HCT116 (cell line): ENCODE measurements around the gene CIC. TPM values are rescaled to one million over a fixed set of nuclear protein-coding genes. Genes with fewer than 3 reads are reported as not detected.

ENCODE experiments used
- ATAC-seq: fragments of 200-7000 bp; cut with Tn5 transposase; 2 replicates; pipeline ENCODE4 v1.9.1; 2020; ENCODE audit warnings: mild to moderate bottlenecking, moderate library complexity
- BruUV-seq: library from RNA; stranded (reverse); fragments of 400-500 nt; replicated peaks from 2 replicates; lab custom pipeline; 2021; lab: Mats Ljungman, UMichigan
- CTCF ChIA-PET: fragments of 300-600 bp; sonication (Branson Sonifier 250); formaldehyde crosslinking; loops from one replicate; lab custom pipeline; 2021; ENCODE audit warnings: antibody characterized with exemption; lab: Charles Lee
- POLR2A ChIA-PET: fragments of 300-600, 350-600 bp; sonication (Branson Sonifier 250); formaldehyde crosslinking; loops from one replicate; lab custom pipeline; 2021; ENCODE audit warnings: antibody characterized with exemption; lab: Charles Lee
- RAD21 ChIA-PET, 2 experiments: fragments of 300-600 bp; sonication (Branson Sonifier 250); formaldehyde crosslinking; loops; one replicate each; lab custom pipeline; 2023; ENCODE audit warnings: low total read pairs in 2 of 2; ENCODE audit not compliant: uncharacterized antibody in 2 of 2, unreplicated experiment in 2 of 2, low non-redundant PET in 1 of 2; lab: Charles Lee
- DNase-seq: peaks from one replicate; pipeline ENCODE4 v3.0.0-alpha.2; 2010; ENCODE audit warnings: low read depth, low spot score
- H2AFZ ChIP-seq: fragments of 200-600 bp; shearing (Covaris generic), sonication (generic); 2 replicates; pipeline ENCODE4 v1.6.1; 2017; ENCODE audit warnings: low read depth, mixed run types, mixed read lengths, antibody characterized with exemption, low read length; ENCODE audit not compliant: poor library complexity, severe bottlenecking
- H3K27ac ChIP-seq: 2 replicates; pipeline ENCODE4 v1.5.1; 2012; ENCODE audit warnings: low read depth, low read length
- H3K27me3 ChIP-seq: fragments of 200-600 bp; sonication (generic); 2 replicates; pipeline ENCODE4 v1.6.1; 2016; ENCODE audit warnings: mixed run types, low read length, mixed read lengths; ENCODE audit not compliant: insufficient read depth
- H3K36me3 ChIP-seq, 2 experiments: fragments of 200-500 bp in 1 of 2; fragments of 200-600 bp in 1 of 2; sonication (Bioruptor generic) in 1 of 2; sonication (generic) in 1 of 2; 2 replicates each; pipeline versions ENCODE4 v1.5.1 to v1.6.1; 2014 to 2016; ENCODE audit warnings: low read length in 2 of 2, inconsistent platforms in 1 of 2, mixed read lengths in 1 of 2, mixed run types in 1 of 2; ENCODE audit not compliant: insufficient read depth in 2 of 2, control insufficient read depth in 1 of 2
- H3K4me1 ChIP-seq, 2 experiments: fragments of 200-600 bp in 1 of 2; sonication (generic) in 1 of 2; 2 replicates each; pipeline versions ENCODE4 v1.5.1 to v1.6.1; 2012 to 2017; ENCODE audit warnings: low read length in 2 of 2, inconsistent platforms in 1 of 2, mild to moderate bottlenecking in 1 of 2, mixed read lengths in 1 of 2, mixed run types in 1 of 2, moderate library complexity in 1 of 2; ENCODE audit not compliant: insufficient read depth in 2 of 2, control insufficient read depth in 1 of 2
- H3K4me2 ChIP-seq: fragments of 200-600 bp; sonication (generic); 2 replicates; pipeline ENCODE4 v1.6.1; 2017; ENCODE audit warnings: mixed run types, low read length, mixed read lengths
- H3K4me3 ChIP-seq, 2 experiments: fragments of 200-600 bp in 1 of 2; sonication (generic) in 1 of 2; replicated peaks in 1 of 2; 2 replicates each; pipeline ENCODE4 v1.5.1; 2011 to 2016; ENCODE audit warnings: low read length in 2 of 2, control low read depth in 1 of 2, low read depth in 1 of 2, mild to moderate bottlenecking in 1 of 2, mixed read lengths in 1 of 2, mixed run types in 1 of 2
- H3K79me2 ChIP-seq: fragments of 200-600 bp; sonication (generic); 2 replicates; pipeline ENCODE4 v1.6.1; 2017; ENCODE audit warnings: mild to moderate bottlenecking, mixed run types, low read length, moderate library complexity, mixed read lengths; ENCODE audit not compliant: insufficient read depth
- H3K9ac ChIP-seq: fragments of 200-600 bp; sonication (generic); 2 replicates; pipeline ENCODE4 v1.6.1; 2016; ENCODE audit warnings: low read length, mixed read lengths
- H3K9me2 ChIP-seq: fragments of 200-600 bp; sonication (generic), shearing (Covaris generic); 2 replicates; pipeline ENCODE4 v1.6.1; 2017; ENCODE audit warnings: mixed run types, mild to moderate bottlenecking, moderate library complexity; ENCODE audit not compliant: insufficient read depth
- H3K9me3 ChIP-seq, 2 experiments: fragments of 200-500 bp in 1 of 2; fragments of 200-600 bp in 1 of 2; sonication (Bioruptor generic) in 1 of 2; sonication (generic) in 1 of 2; 2 replicates each; pipeline ENCODE4 v1.6.1; 2014 to 2017; ENCODE audit warnings: low read length in 2 of 2, mixed read lengths in 2 of 2, inconsistent platforms in 1 of 2, low read depth in 1 of 2, mild to moderate bottlenecking in 1 of 2, mixed run types in 1 of 2, moderate library complexity in 1 of 2; ENCODE audit not compliant: control insufficient read depth in 1 of 2, insufficient read depth in 1 of 2
- H4K20me1 ChIP-seq: fragments of 200-600 bp; sonication (generic), shearing (Covaris generic); 2 replicates; pipeline ENCODE4 v1.6.1; 2017; ENCODE audit warnings: mixed run types, mild to moderate bottlenecking, moderate library complexity; ENCODE audit not compliant: insufficient read depth
- CBX3 ChIP-seq: IDR thresholded peaks from 2 replicates; pipeline ENCODE4 v1.6.1; 2012; ENCODE audit warnings: low read depth
- CEBPB ChIP-seq: IDR thresholded peaks from 2 replicates; pipeline ENCODE4 v1.6.1; 2012; ENCODE audit warnings: low read depth
- EGR1 ChIP-seq: IDR thresholded peaks from 2 replicates; pipeline ENCODE4 v1.6.1; 2012; ENCODE audit warnings: low read depth
- EZH2 ChIP-seq: fragments of 200-600 bp; sonication (generic); IDR thresholded peaks from 2 replicates; pipeline ENCODE4 v1.6.1; 2017; ENCODE audit warnings: antibody characterized with exemption, mixed run types
- EZH2phosphoT487 ChIP-seq: fragments of 200-600 bp; IDR thresholded peaks from 2 replicates; pipeline ENCODE4 v1.6.1; 2018; ENCODE audit warnings: antibody characterized with exemption, borderline replicate concordance
- FOSL1 ChIP-seq: IDR thresholded peaks from 2 replicates; pipeline ENCODE4 v1.6.1; 2012; ENCODE audit warnings: low read depth
- JUND ChIP-seq: IDR thresholded peaks from 2 replicates; pipeline ENCODE4 v1.6.1; 2012
- POLR2A ChIP-seq: IDR thresholded peaks from 2 replicates; pipeline ENCODE4 v1.7.0; 2011; ENCODE audit warnings: borderline replicate concordance; ENCODE audit not compliant: insufficient read depth, insufficient read length; ENCODE audit errors: extremely low read depth
- POLR2AphosphoS5 ChIP-seq: IDR thresholded peaks from 2 replicates; pipeline ENCODE4 v1.6.1; 2011; ENCODE audit warnings: mild to moderate bottlenecking, low read depth, low read length, moderate library complexity
- RAD21 ChIP-seq: IDR thresholded peaks from 2 replicates; pipeline ENCODE4 v1.6.1; 2012; ENCODE audit warnings: low read depth, mild to moderate bottlenecking
- REST ChIP-seq: IDR thresholded peaks from 2 replicates; pipeline ENCODE4 v1.6.1; 2012; ENCODE audit warnings: low read depth
- SIN3A ChIP-seq: IDR thresholded peaks from 2 replicates; pipeline ENCODE4 v1.6.1; 2012; ENCODE audit warnings: low read depth
- SRF ChIP-seq: IDR thresholded peaks from 2 replicates; pipeline ENCODE4 v1.6.1; 2012; ENCODE audit warnings: low read depth
- TCF7L2 ChIP-seq: IDR thresholded peaks from 2 replicates; pipeline ENCODE4 v1.7.0; 2011; ENCODE audit warnings: borderline replicate concordance, inconsistent platforms; ENCODE audit not compliant: insufficient read depth, insufficient read length; ENCODE audit errors: extremely low read depth
- YY1 ChIP-seq: IDR thresholded peaks from 2 replicates; pipeline ENCODE4 v1.6.1; 2011; ENCODE audit warnings: low read length, low read depth, moderate library complexity, mild to moderate bottlenecking; ENCODE audit not compliant: insufficient replicate concordance; ENCODE audit errors: extremely low read depth
- ZBTB33 ChIP-seq: IDR thresholded peaks from 2 replicates; pipeline ENCODE4 v1.6.1; 2011; ENCODE audit warnings: mild to moderate bottlenecking, low read length, moderate library complexity; ENCODE audit not compliant: insufficient replicate concordance; ENCODE audit errors: extremely low read depth
- ZFX ChIP-seq: fragments of 450-650 bp; IDR thresholded peaks from 2 replicates; pipeline ENCODE4 v1.6.1; 2017
- ZNF274 ChIP-seq: fragments of 200-500 bp; sonication (Bioruptor generic); IDR thresholded peaks from 2 replicates; pipeline ENCODE4 v1.6.1; 2014; ENCODE audit warnings: mild to moderate bottlenecking, low read depth, low read length, inconsistent platforms
- intact Hi-C: fragments of 100-400 bp; cut with micrococcal nuclease; formaldehyde crosslinking; loops from 2 replicates; pipeline ENCODE4 v1.10.0; 2022
- total RNA-seq: library from RNA; stranded (reverse); gene quantifications from one replicate; pipeline ENCODE4 v1.2.1, GENCODE V29; 2021; ENCODE audit not compliant: unreplicated experiment

Gene CIC
- total RNA-seq, 1 experiment from 2014 or later = 52.0 TPM

- no peak for ATAC-seq
- peaks cover 10% of the 10 kb centered on the region; the same call in 1 of the 2 replicates for H3K79me2 ChIP-seq
- H3K4me3 ChIP-seq = no peak overlapping the region
- intact Hi-C loops = loop anchor here (2.0 kb wide), 1 partner anchor 50 kb away; no protein-coding TSS in a partner anchor
- H2AFZ ChIP-seq = no peak overlapping the region
- H4K20me1 ChIP-seq = no peaks in the 10 kb centered on the region
- peaks cover 4 to 8% of the 10 kb centered on the region in 2 experiments; a peak in 3 of 4 replicates for H3K36me3 ChIP-seq
- DNase-seq = no peak
- peaks cover 19 to 24% of the 10 kb centered on the region in 2 experiments for H3K4me1 ChIP-seq
- H3K9me2 ChIP-seq = no peaks in the 10 kb centered on the region
- no peak overlapping the region for H3K27ac ChIP-seq
- no TSS peak for BruUV-seq
- H3K9me3 ChIP-seq = no peaks in the 10 kb centered on the region
- H3K9ac ChIP-seq = no peak overlapping the region
- no peak for TF ChIP-seq ZNF274
- no peak for TF ChIP-seq SRF
- no peak for TF ChIP-seq TCF7L2
- TF ChIP-seq ZFX = no peak
- no peak for TF ChIP-seq CEBPB
- no peak for TF ChIP-seq POLR2AphosphoS5
- no peak for TF ChIP-seq EGR1
- TF ChIP-seq EZH2phosphoT487 = no peak
- no peak for TF ChIP-seq REST
- TF ChIP-seq POLR2A = no peak
- no peak for TF ChIP-seq EZH2
- no peak for TF ChIP-seq YY1
- TF ChIP-seq JUND = no peak
- TF ChIP-seq FOSL1 = no peak
- no peak for TF ChIP-seq RAD21
- no peak for TF ChIP-seq CBX3
- no peak for TF ChIP-seq ZBTB33
- TF ChIP-seq SIN3A = no peak
- no peak overlapping the region for H3K4me2 ChIP-seq
- H3K27me3 ChIP-seq = no peaks in the 10 kb centered on the region
- POLR2A ChIA-PET = interaction anchor here (0.6 kb wide), 1 partner anchor 67 kb away, joined by 3 read pairs; no protein-coding TSS in a partner anchor
- RAD21 ChIA-PET = no interaction called here
- CTCF ChIA-PET = interaction anchor here (1.0 to 3.0 kb wide), 4 partner anchors 17 to 164 kb away, joined by 3 to 26 read pairs (median 5); partner anchors contain the start of gene POU2F2
Measured at GRCh38 chr19:42297039-42297438, 28.0 kb downstream of the CIC start.
